Iris pigment epithelial cell (primary cell): Measurements from ENCODE around the gene ABHD17C.
A peak's percentile ranks its signal among the peaks of the same experiment; 100 is the strongest.

Experiments used
- DNase-seq: peaks from one replicate; pipeline ENCODE4 v3.0.0-alpha.2; 2011; ENCODE audit warnings: low read depth

ABHD17C gene

GRCh38 chr15:80787316-80787715 is 92.2 kb downstream of the ABHD17C start:
- DNase-seq = no peak

- peak; percentile 86 for DNase-seq
Measured at GRCh38 chr15:80788536-80788935, 93.4 kb downstream of the ABHD17C start.

- peak; percentile 76 for DNase-seq
Measured at GRCh38 chr15:80789296-80789695, 94.2 kb downstream of the ABHD17C start.

- no peak for DNase-seq
Measured at GRCh38 chr15:80789796-80790195, 94.7 kb downstream of the ABHD17C start.

DNA sequence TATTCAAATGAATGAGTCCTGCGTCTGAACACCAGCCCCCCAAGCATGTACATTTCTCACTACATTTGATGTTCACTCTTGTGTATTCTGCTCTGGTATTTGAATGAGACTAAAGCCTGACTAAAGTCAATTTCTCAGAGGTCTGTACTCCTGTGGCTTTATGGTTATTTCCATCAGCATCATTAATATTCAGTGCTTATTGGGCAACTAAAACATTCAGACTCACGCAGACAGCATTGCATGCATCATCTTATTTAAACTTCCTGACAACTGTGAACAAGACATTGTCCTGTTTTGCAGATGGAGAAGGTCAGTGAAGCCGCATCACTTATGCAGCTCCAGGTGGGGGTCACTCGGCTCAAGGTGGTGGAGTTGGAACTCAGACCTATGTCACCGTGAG is 95.1 kb downstream of the ABHD17C start:
- no peak for DNase-seq

GRCh38 chr15:80791004-80791403 is 95.9 kb downstream of the ABHD17C start:
- no peak for DNase-seq

DNA sequence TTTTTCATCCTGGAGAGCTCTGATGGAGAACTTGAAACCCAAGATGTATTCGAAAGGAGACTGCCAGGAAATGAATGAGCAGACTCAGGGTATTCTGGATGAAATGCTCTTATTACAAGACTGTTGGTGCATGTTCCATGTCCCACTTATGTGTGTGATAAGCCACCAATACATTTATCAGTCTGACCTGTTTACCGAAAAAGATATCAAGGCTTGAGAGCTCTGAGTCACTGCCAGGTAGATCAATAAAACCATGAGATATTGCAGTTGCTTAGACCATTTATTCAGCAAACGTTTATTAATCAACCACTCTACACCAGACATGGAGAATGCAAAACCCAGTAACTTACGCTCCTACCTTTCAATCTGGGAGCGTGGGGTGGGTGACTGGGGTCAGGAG is 101.3 kb downstream of the ABHD17C start:
- no peak for DNase-seq

- no peak for DNase-seq
Measured at GRCh38 chr15:80798911-80799310, 103.8 kb downstream of the ABHD17C start.

DNA sequence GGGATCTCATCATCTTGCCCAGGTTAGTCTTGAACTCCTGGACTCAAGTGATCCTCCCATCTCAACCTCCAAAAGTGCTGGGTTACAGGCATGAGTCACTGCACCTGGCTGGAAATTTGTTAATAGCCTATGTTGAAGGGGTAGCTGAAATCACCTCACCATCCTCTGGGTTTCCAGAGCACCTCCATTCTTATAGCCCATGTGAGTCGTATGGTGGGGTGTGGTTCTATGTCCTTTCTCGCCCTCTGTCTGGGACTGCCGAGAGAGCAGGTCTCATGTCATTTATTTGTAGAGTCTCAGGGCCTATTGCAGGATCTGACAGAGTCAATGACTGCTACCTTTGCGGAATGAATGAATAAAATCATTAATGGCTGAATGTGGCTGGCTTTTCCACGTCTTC is 105.0 kb downstream of the ABHD17C start:
- no peak for DNase-seq

DNA sequence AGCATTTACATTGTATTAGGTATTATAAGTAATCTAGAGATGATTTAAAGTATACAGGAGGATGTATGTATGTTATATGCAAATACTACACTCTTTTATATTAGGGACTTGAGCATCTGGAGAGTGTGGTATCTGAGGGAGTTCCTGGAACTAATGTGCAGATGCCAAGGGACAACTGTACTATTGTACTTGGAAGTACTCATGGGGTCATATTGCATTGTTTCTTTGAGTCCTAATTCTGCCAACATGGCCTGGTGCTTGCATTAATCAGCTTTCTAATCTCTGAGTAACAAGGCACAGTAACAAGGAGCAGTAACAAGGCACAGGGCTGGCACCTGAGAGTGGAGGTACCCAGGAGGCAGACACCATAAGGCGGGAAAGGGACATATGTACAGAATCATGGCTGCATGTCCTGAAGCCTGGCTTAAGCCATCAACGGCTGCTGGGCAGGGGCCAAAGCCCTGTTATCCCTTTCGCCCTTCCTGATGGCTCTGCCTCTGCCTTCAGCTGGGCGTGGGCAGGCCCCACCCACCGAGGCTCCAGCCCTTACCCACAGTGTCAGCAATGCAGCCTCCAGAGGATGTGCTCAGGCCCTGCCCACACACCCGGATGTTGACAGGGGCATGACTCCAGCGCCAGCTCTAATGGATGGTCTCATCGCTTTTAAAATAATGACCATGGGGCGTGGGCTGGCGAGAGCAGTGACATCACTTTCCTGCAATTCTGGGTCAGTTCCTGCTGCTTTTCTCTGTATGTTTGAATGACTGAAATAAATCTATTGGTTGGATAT is 107.0 kb downstream of the ABHD17C start:
- DNase-seq = no peak

DNA sequence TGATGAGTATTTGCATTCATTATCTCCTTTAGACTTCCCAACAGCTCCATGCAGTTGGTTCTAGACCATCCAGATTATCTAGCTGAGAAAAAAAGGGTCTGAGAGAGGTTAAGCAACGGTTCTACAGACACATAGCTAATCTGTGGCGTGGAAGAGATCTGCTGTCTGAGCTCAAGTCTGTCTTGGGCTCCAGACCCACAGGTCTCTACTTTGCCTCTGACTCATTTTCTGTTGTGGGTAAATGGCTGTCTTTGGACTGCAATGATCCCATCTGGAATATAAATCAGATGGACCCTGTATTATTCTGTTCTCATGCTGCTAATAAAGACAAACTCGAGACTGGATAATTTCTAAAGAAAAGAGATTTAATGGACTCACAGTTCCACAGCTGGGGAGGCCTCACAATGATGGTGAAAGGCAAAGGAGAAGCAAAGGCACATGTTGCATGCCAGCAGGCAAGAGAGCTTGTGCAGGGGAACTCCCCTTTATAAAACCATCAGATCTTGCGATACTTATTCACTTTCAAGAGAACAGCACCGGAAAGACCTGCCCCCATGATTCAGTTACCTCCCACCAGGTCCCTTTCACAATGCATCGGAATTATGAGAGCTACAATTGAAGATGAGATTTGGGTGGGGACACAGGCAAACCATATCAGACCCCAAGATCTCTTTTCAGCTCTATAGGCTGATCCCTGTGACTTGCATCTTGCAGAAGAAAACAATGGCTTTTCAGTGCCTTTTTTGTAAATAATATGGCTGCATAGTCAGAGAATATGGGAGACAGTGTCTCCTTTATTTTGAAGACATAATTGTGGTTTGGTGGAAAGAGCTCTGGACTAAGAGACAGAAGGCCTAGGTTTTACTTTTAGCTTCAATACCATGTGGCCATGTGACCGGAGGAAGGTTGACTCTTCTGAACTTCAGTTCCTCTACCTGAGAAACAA is 108.7 kb downstream of the ABHD17C start:
- peak; percentile 17 for DNase-seq

GRCh38 chr15:80804970-80805495 is 109.9 kb downstream of the ABHD17C start:
- no peak for DNase-seq
